Testis (tissue), 2 donors: ENCODE results near the gene TCF12.

Source experiments
- CTCF ChIP-seq, 3 experiments: fragments of 450-650 bp in 2 of 3; fragments of 200-600 bp in 1 of 3; sonication (generic) in 1 of 3; IDR thresholded peaks; one replicate each; pipeline ENCODE4 v1.5.1; 2016 to 2019; ENCODE audit warnings: antibody characterized with exemption in 3 of 3, mild to moderate bottlenecking in 2 of 3, moderate library complexity in 1 of 3
- POLR2A ChIP-seq: fragments of 450-650 bp; IDR thresholded peaks from one replicate; pipeline ENCODE4 v1.6.1; 2017; ENCODE audit warnings: antibody characterized with exemption, mild to moderate bottlenecking, moderate library complexity

- TF ChIP-seq CTCF (IDR thresholded peaks at IDR 0.05): no peak
- no peak for TF ChIP-seq POLR2A
These were observed 404.9 kb downstream of the TCF12 start for GRCh38 chr15:57323299-57323805.
